Measurements from ENCODE around the gene ROR2.
"Not testable (repeated sequence)": the region's sequence is repeated elsewhere in the genome, so short reads cannot be mapped to it uniquely, and the experiment has no call there.

ROR2 gene

GRCh38 chr9:91519520-91520277 is 430.3 kb downstream of the ROR2 start:
- Histone ChIP-seq H3K4me2 (ENCODE audit: low read depth, low read length, poor library complexity, severe bottlenecking) (no peak overlapping the region), H3K9me2 (replicated peaks; ENCODE audit: insufficient read depth, low read length) (no peaks in the 10 kb centered on the region)

GRCh38 chr9:91518462-91518861 is 431.6 kb downstream of the ROR2 start:
- Histone ChIP-seq H3K9me2 (replicated peaks; ENCODE audit: insufficient read depth, low read length) (no peaks in the 10 kb centered on the region), H3F3A (ENCODE audit: insufficient read depth) (no peaks in the 10 kb centered on the region), H3K27me3 (ENCODE audit: low read length) (no peaks in the 10 kb centered on the region), H2AFZ (ENCODE audit: low read depth, low read length, severe bottlenecking) (no peak overlapping the region), H3K4me2 (ENCODE audit: low read depth, low read length, poor library complexity, severe bottlenecking) (no peak overlapping the region), H3K4me3 (ENCODE audit: insufficient read depth, low read length, poor library complexity, severe bottlenecking) (no peak overlapping the region), H3K79me2 (ENCODE audit: insufficient read depth, low read length) (no peaks in the 10 kb centered on the region), H3K9ac (ENCODE audit: low read length) (no peak overlapping the region), H3K36me3 (ENCODE audit: low read length) (no peaks in the 10 kb centered on the region), H3K9me3 (ENCODE audit: insufficient read depth, low read length) (no peaks in the 10 kb centered on the region), H4K20me1 (ENCODE audit: low read depth, low read length) (no peaks in the 10 kb centered on the region), H3K27ac (ENCODE audit: low read depth, low read length) (no peak overlapping the region)
- TF ChIP-seq EZH2phosphoT487 (conservative IDR thresholded peaks at IDR 0.05; ENCODE audit: low read length) (no peak), CTCF (IDR thresholded peaks at IDR 0.05; ENCODE audit: insufficient read depth, low read length, poor library complexity, severe bottlenecking) (no peak)

More at GRCh38 chr9:91519520-91520277, 430.3 kb downstream of the ROR2 start:
- no peaks in the 10 kb centered on the region for H3K36me3 ChIP-seq (ENCODE audit: low read length)
- no peaks in the 10 kb centered on the region for H3K27me3 ChIP-seq (ENCODE audit: low read length)
- no peak overlapping the region for H3K4me3 ChIP-seq (ENCODE audit: insufficient read depth, low read length, poor library complexity, severe bottlenecking)
- H3F3A ChIP-seq (ENCODE audit: insufficient read depth): no peaks in the 10 kb centered on the region
- H3K9me3 ChIP-seq (ENCODE audit: insufficient read depth, low read length): no peaks in the 10 kb centered on the region
- no peak overlapping the region for H3K27ac ChIP-seq (ENCODE audit: low read depth, low read length)
- no peaks in the 10 kb centered on the region for H3K79me2 ChIP-seq (ENCODE audit: insufficient read depth, low read length)
- H4K20me1 ChIP-seq (ENCODE audit: low read depth, low read length): no peaks in the 10 kb centered on the region
- TF ChIP-seq CTCF (IDR thresholded peaks at IDR 0.05; ENCODE audit: insufficient read depth, low read length, poor library complexity, severe bottlenecking) (no peak), EZH2phosphoT487 (conservative IDR thresholded peaks at IDR 0.05; ENCODE audit: low read length) (no peak)
- H2AFZ ChIP-seq (ENCODE audit: low read depth, low read length, severe bottlenecking): no peak overlapping the region
- no peak overlapping the region for H3K9ac ChIP-seq (ENCODE audit: low read length)

GRCh38 chr9:91517801-91518200 is 432.2 kb downstream of the ROR2 start:
- no peak overlapping the region for H2AFZ ChIP-seq (ENCODE audit: low read depth, low read length, severe bottlenecking)
- no peak overlapping the region for H3K27ac ChIP-seq (ENCODE audit: low read depth, low read length)
- no peaks in the 10 kb centered on the region for H3F3A ChIP-seq (ENCODE audit: insufficient read depth)
- no peak overlapping the region for H3K4me2 ChIP-seq (ENCODE audit: low read depth, low read length, poor library complexity, severe bottlenecking)
- no peak for TF ChIP-seq EZH2phosphoT487 (conservative IDR thresholded peaks at IDR 0.05; ENCODE audit: low read length)
- TF ChIP-seq CTCF (IDR thresholded peaks at IDR 0.05; ENCODE audit: insufficient read depth, low read length, poor library complexity, severe bottlenecking): no peak
- H3K79me2 ChIP-seq (ENCODE audit: insufficient read depth, low read length): no peaks in the 10 kb centered on the region
- no peaks in the 10 kb centered on the region for H4K20me1 ChIP-seq (ENCODE audit: low read depth, low read length)
- no peaks in the 10 kb centered on the region for H3K9me2 ChIP-seq (replicated peaks; ENCODE audit: insufficient read depth, low read length)
- no peak overlapping the region for H3K4me3 ChIP-seq (ENCODE audit: insufficient read depth, low read length, poor library complexity, severe bottlenecking)
- H3K9ac ChIP-seq (ENCODE audit: low read length): no peak overlapping the region
- no peaks in the 10 kb centered on the region for H3K36me3 ChIP-seq (ENCODE audit: low read length)
- no peaks in the 10 kb centered on the region for H3K9me3 ChIP-seq (ENCODE audit: insufficient read depth, low read length)
- H3K27me3 ChIP-seq (ENCODE audit: low read length): no peaks in the 10 kb centered on the region

- H3K27me3 ChIP-seq (ENCODE audit: low read length); H3K9me3 ChIP-seq (ENCODE audit: insufficient read depth, low read length); H3K9ac ChIP-seq (ENCODE audit: low read length); H3K27ac ChIP-seq (ENCODE audit: low read depth, low read length); H3K9me2 ChIP-seq (replicated peaks; ENCODE audit: insufficient read depth, low read length); H3F3A ChIP-seq (ENCODE audit: insufficient read depth); H2AFZ ChIP-seq (ENCODE audit: low read depth, low read length, severe bottlenecking); H3K79me2 ChIP-seq (ENCODE audit: insufficient read depth, low read length); H3K4me2 ChIP-seq (ENCODE audit: low read depth, low read length, poor library complexity, severe bottlenecking); H3K4me3 ChIP-seq (ENCODE audit: insufficient read depth, low read length, poor library complexity, severe bottlenecking); H3K36me3 ChIP-seq (ENCODE audit: low read length); H4K20me1 ChIP-seq (ENCODE audit: low read depth, low read length): not testable (repeated sequence)
Measured at GRCh38 chr9:91517332-91517731, 432.7 kb downstream of the ROR2 start.
